PC-9 (cell line): ENCODE data around the gene FAM20B. TPM values are rescaled to one million over a fixed set of nuclear protein-coding genes. Genes with fewer than 3 reads are reported as not detected.
"Not testable (repeated sequence)": the region's sequence is repeated elsewhere in the genome, so short reads cannot be mapped to it uniquely, and the experiment has no call there.

ENCODE experiments used
- BruUV-seq: library from RNA; stranded (reverse); fragments of 400-500 nt; replicated peaks from 2 replicates; lab custom pipeline; 2021; lab: Mats Ljungman, UMichigan
- CTCF ChIA-PET: fragments of 300-600 bp; sonication (Branson Sonifier 250); formaldehyde crosslinking; loops from one replicate; lab custom pipeline; 2022; ENCODE audit warnings: antibody characterized with exemption; lab: Charles Lee
- POLR2A ChIA-PET: fragments of 300-600 bp; sonication (Branson Sonifier 250); formaldehyde crosslinking; loops from one replicate; lab custom pipeline; 2022; ENCODE audit warnings: antibody characterized with exemption; ENCODE audit not compliant: unreplicated experiment; lab: Charles Lee
- DNase-seq, 2 experiments: peaks; one replicate each; pipeline versions ENCODE4 v3.0.0 to v3.0.0-alpha.2; 2015 to 2022; ENCODE audit warnings: mixed read lengths in 1 of 2
- H2AFZ ChIP-seq: fragments of 200-600 bp; sonication (generic); 2 replicates; pipeline ENCODE4 v1.8.1; 2017; ENCODE audit warnings: antibody characterized with exemption
- H3F3A ChIP-seq: fragments of 200-600 bp; sonication (generic); 2 replicates; pipeline ENCODE4 v1.8.1; 2017; ENCODE audit warnings: antibody characterized with exemption, mild to moderate bottlenecking, low read depth; ENCODE audit not compliant: insufficient read depth
- H3K27ac ChIP-seq: fragments of 200-600 bp; sonication (generic); 2 replicates; pipeline ENCODE4 v1.6.1; 2016; ENCODE audit warnings: mixed run types
- H3K27me3 ChIP-seq: fragments of 200-600 bp; sonication (generic); 2 replicates; pipeline ENCODE4 v1.6.1; 2016; ENCODE audit warnings: low read depth, mixed run types; ENCODE audit not compliant: insufficient read depth
- H3K36me3 ChIP-seq: fragments of 200-600 bp; sonication (generic); 2 replicates; pipeline ENCODE4 v1.6.1; 2016; ENCODE audit warnings: low read depth, mixed run types
- H3K4me1 ChIP-seq: fragments of 200-600 bp; sonication (generic); replicated peaks from 2 replicates; pipeline ENCODE4 v1.6.1; 2016; ENCODE audit warnings: mixed run types; ENCODE audit not compliant: insufficient read depth
- H3K4me2 ChIP-seq: fragments of 200-600 bp; sonication (generic); 2 replicates; pipeline ENCODE4 v1.6.1; 2017; ENCODE audit warnings: mixed run types
- H3K4me3 ChIP-seq: fragments of 200-600 bp; sonication (generic); 2 replicates; pipeline ENCODE4 v1.6.1; 2016; ENCODE audit warnings: mixed run types
- H3K79me2 ChIP-seq: fragments of 200-600 bp; sonication (generic); 2 replicates; pipeline ENCODE4 v1.6.1; 2017; ENCODE audit warnings: low read depth, mixed run types
- H3K9me2 ChIP-seq: fragments of 200-600 bp; sonication (generic); 2 replicates; pipeline ENCODE4 v1.8.1; 2017; ENCODE audit warnings: mild to moderate bottlenecking; ENCODE audit not compliant: insufficient read depth
- H3K9me3 ChIP-seq: fragments of 200-600 bp; sonication (generic); 2 replicates; pipeline ENCODE4 v1.8.1; 2016; ENCODE audit warnings: low read depth; ENCODE audit not compliant: insufficient read depth
- H4K20me1 ChIP-seq: fragments of 200-600 bp; sonication (generic); 2 replicates; pipeline ENCODE4 v1.8.1; 2017; ENCODE audit not compliant: insufficient read depth
- CTCF ChIP-seq: fragments of 200-600 bp; sonication (generic); conservative IDR thresholded peaks from 2 replicates; pipeline ENCODE4 v1.6.1; 2017; ENCODE audit warnings: mixed run types, antibody characterized with exemption, mild to moderate bottlenecking, moderate library complexity
- EZH2 ChIP-seq: fragments of 200-600 bp; sonication (generic); IDR thresholded peaks from 2 replicates; pipeline ENCODE4 v1.8.0; 2017; ENCODE audit warnings: antibody characterized with exemption, low read depth
- intact Hi-C: fragments of 100-400 bp; cut with micrococcal nuclease; formaldehyde crosslinking; loops from one replicate; pipeline ENCODE4 v1.10.0; 2022; ENCODE audit not compliant: unreplicated experiment
- total RNA-seq: library from RNA; stranded (reverse); gene quantifications from 2 replicates; pipeline ENCODE4 v1.2.3, GENCODE V29; 2021

FAM20B gene
- total RNA-seq, 1 experiment from 2014 or later = 80.5 TPM

GRCh38 chr1:179034720-179035119 is 9.0 kb downstream of the FAM20B start:
- no peak for TF ChIP-seq CTCF
- no peak for TF ChIP-seq EZH2

GRCh38 chr1:179036844-179037465 is 11.3 kb downstream of the FAM20B start:
- peak overlapping the region; percentile 80 for H3K4me2 ChIP-seq
- no peaks in the 10 kb centered on the region for H3K9me2 ChIP-seq
- peaks cover 37% of the 10 kb centered on the region for H3F3A ChIP-seq
- intact Hi-C loops = loop anchor here (1.0 kb wide), 2 partner anchors 11 to 21 kb away; no protein-coding TSS in a partner anchor
- TF ChIP-seq CTCF (no peak), EZH2 (no peak)
- H3K4me1 ChIP-seq = peaks cover 72% of the 10 kb centered on the region
- TSS peak; percentile 95 for BruUV-seq
- H3K36me3 ChIP-seq = no peaks in the 10 kb centered on the region
- H3K4me3 ChIP-seq = peak overlapping the region; percentile 43; the same call in 1 of the 2 replicates
- H3K27ac ChIP-seq = peak overlapping the region; percentile 94
- no peaks in the 10 kb centered on the region for H3K27me3 ChIP-seq
- CTCF ChIA-PET = no interaction called here
- peak in 1 of 2 experiments; percentile 93 for DNase-seq
- POLR2A ChIA-PET = interaction anchor here (0.7 kb wide), 1 partner anchor 22 kb away, joined by 24 read pairs; no protein-coding TSS in a partner anchor
- no peak overlapping the region for H2AFZ ChIP-seq
- peaks cover 79% of the 10 kb centered on the region for H3K79me2 ChIP-seq
- no peaks in the 10 kb centered on the region for H3K9me3 ChIP-seq
- H4K20me1 ChIP-seq = no peaks in the 10 kb centered on the region

More at GRCh38 chr1:179034720-179035119, 9.0 kb downstream of the FAM20B start:
- H4K20me1 ChIP-seq = no peaks in the 10 kb centered on the region
- CTCF ChIA-PET = no interaction called here
- H3K9me2 ChIP-seq = no peaks in the 10 kb centered on the region
- peak overlapping the region; percentile 42 for H3K27ac ChIP-seq
- H3K4me3 ChIP-seq = no peak overlapping the region
- H3K79me2 ChIP-seq = peaks cover 94% of the 10 kb centered on the region
- no peaks in the 10 kb centered on the region for H3K27me3 ChIP-seq
- no peaks in the 10 kb centered on the region for H3K9me3 ChIP-seq
- peaks cover 45% of the 10 kb centered on the region for H3F3A ChIP-seq
- intact Hi-C loops = no loop called here
- BruUV-seq = no TSS peak
- peak in 1 of 2 experiments; percentile 64 for DNase-seq
- no peak overlapping the region for H2AFZ ChIP-seq
- H3K4me2 ChIP-seq = peak overlapping the region; percentile 40
- H3K36me3 ChIP-seq = no peaks in the 10 kb centered on the region
- H3K4me1 ChIP-seq = peaks cover 95% of the 10 kb centered on the region
- POLR2A ChIA-PET = no interaction called here

GRCh38 chr1:179038528-179039281 is 13.0 kb downstream of the FAM20B start:
- peak overlapping the region; percentile 94 for H3K27ac ChIP-seq
- no peaks in the 10 kb centered on the region for H3K9me2 ChIP-seq
- no peak for DNase-seq
- ChIA-PET POLR2A (no interaction called here), CTCF (no interaction called here)
- H4K20me1 ChIP-seq = no peaks in the 10 kb centered on the region
- no TSS peak for BruUV-seq
- intact Hi-C loops = no loop called here
- H3F3A ChIP-seq = peaks cover 35% of the 10 kb centered on the region
- no peak overlapping the region; the same call in 1 of the 2 replicates for H3K4me3 ChIP-seq
- H3K9me3 ChIP-seq = no peaks in the 10 kb centered on the region
- H3K4me1 ChIP-seq = peaks cover 56% of the 10 kb centered on the region
- H3K27me3 ChIP-seq = no peaks in the 10 kb centered on the region
- no peak overlapping the region for H2AFZ ChIP-seq
- peak overlapping the region; percentile 80 for H3K4me2 ChIP-seq
- peaks cover 77% of the 10 kb centered on the region for H3K79me2 ChIP-seq
- H3K36me3 ChIP-seq = 0 out of 2 replicates have a peak, but pooled peaks cover 1% of the 10 kb centered on the region
- TF ChIP-seq EZH2 = no peak
- no peak for TF ChIP-seq CTCF

- H2AFZ ChIP-seq, H3K4me3 ChIP-seq, H3K9me3 ChIP-seq, H4K20me1 ChIP-seq, H3K9me2 ChIP-seq, H3K4me2 ChIP-seq, H3K27me3 ChIP-seq, CTCF ChIA-PET, intact Hi-C loops, POLR2A ChIA-PET, BruUV-seq, DNase-seq, H3K36me3 ChIP-seq: not testable (repeated sequence)
- H3F3A ChIP-seq = peaks cover 35% of the 10 kb centered on the region
- H3K27ac ChIP-seq = 0 out of 2 replicates have a peak overlapping the region, but pooled peaks have one; percentile 94
- peaks cover 47% of the 10 kb centered on the region for H3K4me1 ChIP-seq
- H3K79me2 ChIP-seq = peaks cover 72% of the 10 kb centered on the region
Observed at GRCh38 chr1:179039502-179040174, 13.9 kb downstream of the FAM20B start.
